Measurements from ENCODE around the gene POLE3. TPM values are rescaled to one million over a fixed set of nuclear protein-coding genes. Genes with fewer than 3 reads are reported as not detected.
A peak's percentile ranks its signal among the peaks of the same experiment; 100 is the strongest.

The POLE3 gene
- total and polyA plus RNA-seq, 9 of the 15 experiments (the other 6 are each of a cell fraction or from before 2014, with no cell fraction given): 52.6 to 179 (median 110) TPM

DNA sequence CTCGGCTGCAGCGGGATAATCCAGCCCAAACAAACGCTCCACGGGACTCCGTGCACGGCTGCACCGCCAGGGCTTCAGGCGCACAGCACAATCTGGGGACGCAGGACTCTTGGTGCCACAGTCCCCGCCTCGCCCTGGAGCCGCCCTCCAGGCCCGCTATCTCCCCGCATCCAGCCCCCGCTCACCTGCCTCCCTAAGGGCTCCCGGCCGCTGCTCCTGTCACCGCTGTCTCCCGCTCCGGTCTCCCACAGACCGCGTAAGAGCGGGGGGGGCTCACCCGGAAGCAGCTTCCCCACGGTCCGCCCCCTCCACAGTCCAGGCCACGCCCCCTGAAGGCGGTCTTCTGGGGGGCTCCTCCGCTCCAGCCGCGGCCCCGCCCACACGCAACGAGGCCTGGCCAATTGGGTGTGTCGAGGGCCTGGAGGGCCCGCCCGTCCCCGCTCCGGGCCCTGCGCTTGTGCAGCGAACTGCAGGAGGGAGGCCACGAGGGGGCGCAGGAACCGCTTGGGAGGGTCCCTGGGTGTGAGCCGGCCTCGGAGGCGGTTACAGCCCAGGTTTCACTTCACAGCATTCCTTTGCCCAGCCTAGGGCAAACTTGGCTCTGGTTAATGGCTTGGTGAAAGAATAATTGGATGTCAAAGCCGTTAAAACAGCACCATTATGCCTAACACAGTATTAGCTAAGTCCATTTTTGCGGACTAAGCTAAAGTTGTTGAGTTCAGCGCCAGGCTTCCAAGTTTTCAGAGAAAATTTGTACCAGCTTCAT lies 9.3 kb downstream of the POLE3 start, which contains the start of gene ALAD (continued):
- peak; percentile 60; the same call in 1 of the 2 replicates for TF ChIP-seq ZEB2 (IDR thresholded peaks at IDR 0.05)
- peak; percentile 84 for TF ChIP-seq POLR2G (IDR thresholded peaks at IDR 0.05; ENCODE audit: low read depth, low read length)
- TF ChIP-seq KDM1A (IDR thresholded peaks at IDR 0.05): 0 out of 4 replicates have a peak, but pooled peaks of 1 of the 2 experiments have one; percentile 6
- TF ChIP-seq ZNF431 (CRISPR knock-in tag; IDR thresholded peaks at IDR 0.05): peak; percentile 75; the same call in 1 of the 2 replicates
- TF ChIP-seq ZNF232 (CRISPR knock-in tag; IDR thresholded peaks at IDR 0.05): no peak
- TF ChIP-seq PHF20 (IDR thresholded peaks at IDR 0.05; ENCODE audit: partially characterized antibody): peak; percentile 65
- peak; percentile 92 to 98 for TF ChIP-seq MAZ (CRISPR knock-in tag; conservative IDR thresholded peaks at IDR 0.05 in 1 of 2, IDR thresholded peaks at IDR 0.05 in 1 of 2)
- no peak; the same call in 1 of the 2 replicates for TF ChIP-seq ZKSCAN1 (IDR thresholded peaks at IDR 0.05; ENCODE audit: low read depth, low read length)
- no peak for TF ChIP-seq EZH2 (IDR thresholded peaks at IDR 0.05; ENCODE audit: borderline replicate concordance, low read depth, low read length)
- no peak for TF ChIP-seq SNIP1 (IDR thresholded peaks at IDR 0.05; ENCODE audit: low read depth)
- peak; percentile 60; the same call in 1 of the 2 replicates for TF ChIP-seq KLF1 (tag; IDR thresholded peaks at IDR 0.05)
- peak; percentile 40 for TF ChIP-seq CHD4 (IDR thresholded peaks at IDR 0.05; ENCODE audit: insufficient read depth, insufficient replicate concordance, low read depth, low read length, poor library complexity, severe bottlenecking)
- TF ChIP-seq ZKSCAN3 (CRISPR knock-in tag; IDR thresholded peaks at IDR 0.05): no peak
- TF ChIP-seq EP300 (IDR thresholded peaks at IDR 0.05; ENCODE audit: low read length): no peak
- TF ChIP-seq ZBTB7A (IDR thresholded peaks at IDR 0.05; ENCODE audit: borderline replicate concordance, control insufficient read depth, low read depth, low read length): peak; percentile 96
- no peak for TF ChIP-seq CREB5 (CRISPR knock-in tag; IDR thresholded peaks at IDR 0.05)
- no peak for TF ChIP-seq RBM14 (IDR thresholded peaks at IDR 0.05; ENCODE audit: borderline replicate concordance, insufficient read depth, low read depth, low read length)
- peak; percentile 33; the same call in 1 of the 2 replicates for TF ChIP-seq JUN (IDR thresholded peaks at IDR 0.05; ENCODE audit: borderline replicate concordance, low read depth, low read length)
- no peak for TF ChIP-seq JUN (CRISPR knock-in tag; IDR thresholded peaks at IDR 0.05; ENCODE audit: borderline replicate concordance)
- no peak for TF ChIP-seq NCOA1 (IDR thresholded peaks at IDR 0.05; ENCODE audit: low read depth)
